HepG2 (cell line): ENCODE results near the gene BABAM1. TPM values are rescaled to one million over a fixed set of nuclear protein-coding genes. Genes with fewer than 3 reads are reported as not detected.
A peak's percentile ranks its signal among the peaks of the same experiment; 100 is the strongest.

Source experiments
- AGO1 ChIP-seq: fragments of 200-400 bp; formaldehyde crosslinking; IDR thresholded peaks from 2 replicates; pipeline ENCODE4 v1.6.1; 2017; ENCODE audit warnings: mild to moderate bottlenecking, low read depth, low read length, moderate library complexity; ENCODE audit not compliant: poor library complexity, severe bottlenecking
- ESRRA ChIP-seq: sonication (generic); formaldehyde crosslinking; IDR thresholded peaks from 2 replicates; pipeline ENCODE4 v1.5.1; 2020; ENCODE audit warnings: mild to moderate bottlenecking, low read depth, missing genetic modification reagents
- FOXA1 ChIP-seq, 2 experiments: fragments of 450-650 bp in 1 of 2; sonication (generic) in 1 of 2; formaldehyde crosslinking in 1 of 2; IDR thresholded peaks; 2 replicates each; pipeline versions ENCODE4 v1.4.0 to v1.6.1; 2016 to 2020; ENCODE audit warnings: missing genetic modification reagents in 1 of 2
- IRF9 ChIP-seq: sonication (generic); formaldehyde crosslinking; IDR thresholded peaks from 2 replicates; pipeline ENCODE4 v1.8.0; 2022; ENCODE audit warnings: missing genetic modification reagents, mild to moderate bottlenecking, borderline replicate concordance
- KDM1A ChIP-seq: IDR thresholded peaks from 2 replicates; pipeline ENCODE4 v1.6.1; 2016; ENCODE audit warnings: missing compliant biosample characterization
- NCOA1 ChIP-seq: sonication (generic); formaldehyde crosslinking; IDR thresholded peaks from 2 replicates; pipeline ENCODE4 v1.9.0; 2021; ENCODE audit warnings: missing genetic modification reagents
- NFE2 ChIP-seq: sonication (generic); formaldehyde crosslinking; IDR thresholded peaks from 2 replicates; pipeline ENCODE4 v1.4.0; 2020; ENCODE audit warnings: missing genetic modification reagents
- ONECUT2 ChIP-seq: sonication (generic); formaldehyde crosslinking; IDR thresholded peaks from 2 replicates; pipeline ENCODE4 v1.4.0; 2020; ENCODE audit warnings: missing genetic modification reagents
- SALL2 ChIP-seq: sonication (generic); formaldehyde crosslinking; IDR thresholded peaks from 2 replicates; pipeline ENCODE4 v1.8.1; 2023; ENCODE audit warnings: mild to moderate bottlenecking, missing genetic modification reagents, inconsistent platforms
- SYNCRIP ChIP-seq: fragments of 200-400 bp; formaldehyde crosslinking; IDR thresholded peaks from 2 replicates; pipeline ENCODE4 v1.6.1; 2018; ENCODE audit warnings: mild to moderate bottlenecking, low read depth, low read length; ENCODE audit not compliant: insufficient read depth
- TMF1 ChIP-seq: sonication (generic); formaldehyde crosslinking; IDR thresholded peaks from 2 replicates; pipeline ENCODE4 v1.8.1; 2022; ENCODE audit warnings: low read depth, missing genetic modification reagents
- TSC22D2 ChIP-seq: sonication (generic); formaldehyde crosslinking; IDR thresholded peaks from 2 replicates; pipeline ENCODE4 v1.5.1; 2020; ENCODE audit warnings: missing genetic modification reagents, mild to moderate bottlenecking, borderline replicate concordance
- XRCC5 ChIP-seq: fragments of 200-400 bp; formaldehyde crosslinking; optimal IDR thresholded peaks from 2 replicates; pipeline ENCODE3; 2017; ENCODE audit warnings: mild to moderate bottlenecking, low read length
- YEATS2 ChIP-seq: sonication (generic); formaldehyde crosslinking; IDR thresholded peaks from 2 replicates; pipeline ENCODE4 v1.4.0; 2020; ENCODE audit warnings: missing genetic modification reagents, borderline replicate concordance
- ZFP82 ChIP-seq: sonication (generic); formaldehyde crosslinking; IDR thresholded peaks from 2 replicates; pipeline ENCODE4 v1.5.1; 2020; ENCODE audit warnings: mild to moderate bottlenecking, missing genetic modification reagents, borderline replicate concordance
- ZNF143 ChIP-seq: sonication (generic); formaldehyde crosslinking; IDR thresholded peaks from 2 replicates; pipeline ENCODE4 v1.4.0; 2020; ENCODE audit warnings: missing genetic modification reagents
- ZNF256 ChIP-seq: sonication (generic); formaldehyde crosslinking; conservative IDR thresholded peaks from 2 replicates; pipeline ENCODE4 v1.4.0; 2020; ENCODE audit warnings: missing genetic modification reagents
- ZNF484 ChIP-seq: sonication (generic); formaldehyde crosslinking; IDR thresholded peaks from 2 replicates; pipeline ENCODE4 v1.5.1; 2020; ENCODE audit warnings: mild to moderate bottlenecking, low read depth, missing genetic modification reagents, borderline replicate concordance
- ZNF598 ChIP-seq: sonication (generic); formaldehyde crosslinking; IDR thresholded peaks from 2 replicates; pipeline ENCODE4 v1.5.1; 2020; ENCODE audit warnings: mild to moderate bottlenecking, missing genetic modification reagents, borderline replicate concordance
- ZNF672 ChIP-seq: sonication (generic); formaldehyde crosslinking; IDR thresholded peaks from 2 replicates; pipeline ENCODE4 v1.8.1; 2022; ENCODE audit warnings: missing genetic modification reagents
- ZNF891 ChIP-seq: sonication (generic); formaldehyde crosslinking; IDR thresholded peaks from 2 replicates; pipeline ENCODE4 v1.5.0; 2020; ENCODE audit warnings: mild to moderate bottlenecking, missing genetic modification reagents
- polyA plus RNA-seq, 8 experiments: library from polyadenylated mRNA; depleted of rRNA in 3 of 8; stranded (reverse) in 7 of 8; unstranded in 1 of 8; fragments of >200 nt; fragmentation: Illumina TruSeq in 4 of 8; extraction: Trizol in 4 of 8; gene quantifications; 2 replicates each; pipeline versions ENCODE4 v1.2.1 to v1.2.3, GENCODE V29; 2011 to 2016; ENCODE audit warnings: low read depth in 4 of 8, missing spikeins in 1 of 8, mixed read lengths in 1 of 8; ENCODE audit not compliant: insufficient read depth in 1 of 8
- total RNA-seq, 5 experiments: library from RNA; depleted of rRNA; stranded (reverse); fragments of >200 nt; fragmentation: Illumina TruSeq; extraction: Trizol; gene quantifications; 2 replicates each; pipeline ENCODE4 v1.2.3, GENCODE V29; 2016; ENCODE audit warnings: low read depth in 1 of 5
- TF ChIP-seq, protein P1 (sequence below): sonication (generic); formaldehyde crosslinking; IDR thresholded peaks from 2 replicates; pipeline ENCODE4 v1.4.0; 2020; ENCODE audit warnings: missing genetic modification reagents, borderline replicate concordance
- TF ChIP-seq, protein P2 (sequence below): sonication (generic); formaldehyde crosslinking; IDR thresholded peaks from 2 replicates; pipeline ENCODE4 v1.5.0; 2020; ENCODE audit warnings: mild to moderate bottlenecking, missing genetic modification reagents
- TF ChIP-seq, protein P3 (sequence below): sonication (generic); formaldehyde crosslinking; IDR thresholded peaks from 2 replicates; pipeline ENCODE4 v1.8.0; 2022; ENCODE audit warnings: mild to moderate bottlenecking, missing genetic modification reagents, moderate library complexity

The BABAM1 gene
- total and polyA plus RNA-seq, 2 of the 13 experiments (the other 11 are each of a cell fraction or from before 2014, with no cell fraction given), result 70.0 to 82.0 TPM

DNA sequence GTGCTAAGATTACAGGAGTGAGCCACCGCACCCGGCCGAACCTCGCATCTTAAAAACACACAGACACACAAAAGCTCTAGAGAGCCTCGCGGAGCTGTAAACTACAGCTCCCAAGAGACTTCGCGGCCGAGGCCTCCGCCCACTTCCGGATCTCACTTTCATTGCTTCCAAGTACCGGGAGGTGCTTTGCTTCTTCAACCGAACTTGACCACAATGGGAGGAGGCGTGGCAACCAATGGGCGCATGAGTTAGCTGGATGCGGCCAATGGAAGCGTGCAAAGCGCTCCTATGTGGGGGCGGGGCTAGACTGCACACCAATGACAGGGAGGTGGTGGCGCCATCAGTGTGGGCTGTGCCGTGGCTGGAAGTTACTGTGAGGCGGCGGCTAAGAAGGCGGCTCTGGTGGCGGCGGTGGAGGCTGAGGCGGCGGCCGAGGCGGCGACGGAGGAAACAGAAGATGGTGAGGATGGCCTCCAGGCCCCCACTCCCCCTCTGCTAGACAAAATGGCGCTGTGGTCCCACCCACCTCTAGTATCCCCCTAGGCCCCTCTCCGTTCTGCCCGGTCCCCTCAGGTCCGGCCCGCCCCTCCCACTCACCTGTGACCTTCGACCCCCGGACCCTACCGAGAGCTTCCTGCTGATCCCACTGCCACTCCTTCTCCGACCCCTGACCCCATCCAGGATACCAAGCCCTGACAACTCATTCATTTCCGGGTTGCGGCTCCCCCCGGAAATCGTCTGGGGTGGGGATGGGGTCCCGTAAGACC lies 42.1 kb downstream of the BABAM1 start, which contains the start of gene DDA1 (continued):
- no peak for TF ChIP-seq ZFP82 (CRISPR knock-in tag)
- TF ChIP-seq, protein P1, sequence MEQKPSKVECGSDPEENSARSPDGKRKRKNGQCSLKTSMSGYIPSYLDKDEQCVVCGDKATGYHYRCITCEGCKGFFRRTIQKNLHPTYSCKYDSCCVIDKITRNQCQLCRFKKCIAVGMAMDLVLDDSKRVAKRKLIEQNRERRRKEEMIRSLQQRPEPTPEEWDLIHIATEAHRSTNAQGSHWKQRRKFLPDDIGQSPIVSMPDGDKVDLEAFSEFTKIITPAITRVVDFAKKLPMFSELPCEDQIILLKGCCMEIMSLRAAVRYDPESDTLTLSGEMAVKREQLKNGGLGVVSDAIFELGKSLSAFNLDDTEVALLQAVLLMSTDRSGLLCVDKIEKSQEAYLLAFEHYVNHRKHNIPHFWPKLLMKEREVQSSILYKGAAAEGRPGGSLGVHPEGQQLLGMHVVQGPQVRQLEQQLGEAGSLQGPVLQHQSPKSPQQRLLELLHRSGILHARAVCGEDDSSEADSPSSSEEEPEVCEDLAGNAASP (CRISPR knock-in tag), result no peak
- no peak for TF ChIP-seq ZNF484
- no peak for TF ChIP-seq IRF9 (CRISPR knock-in tag)
- TF ChIP-seq TMF1, result 0 out of 2 replicates have a peak, but pooled peaks have one; percentile 64
- TF ChIP-seq TSC22D2 (CRISPR knock-in tag), result no peak
- peak; percentile 83 for TF ChIP-seq YEATS2
- TF ChIP-seq ESRRA (CRISPR knock-in tag), result no peak
- TF ChIP-seq ZNF891 (CRISPR knock-in tag), result 0 out of 2 replicates have a peak, but pooled peaks have one; percentile 40
- TF ChIP-seq SALL2 (CRISPR knock-in tag), result peak; percentile 64; the same call in 1 of the 2 replicates
- TF ChIP-seq ZNF256 (CRISPR knock-in tag), result no peak
- peak; percentile 65 for TF ChIP-seq XRCC5
- TF ChIP-seq, protein P2, sequence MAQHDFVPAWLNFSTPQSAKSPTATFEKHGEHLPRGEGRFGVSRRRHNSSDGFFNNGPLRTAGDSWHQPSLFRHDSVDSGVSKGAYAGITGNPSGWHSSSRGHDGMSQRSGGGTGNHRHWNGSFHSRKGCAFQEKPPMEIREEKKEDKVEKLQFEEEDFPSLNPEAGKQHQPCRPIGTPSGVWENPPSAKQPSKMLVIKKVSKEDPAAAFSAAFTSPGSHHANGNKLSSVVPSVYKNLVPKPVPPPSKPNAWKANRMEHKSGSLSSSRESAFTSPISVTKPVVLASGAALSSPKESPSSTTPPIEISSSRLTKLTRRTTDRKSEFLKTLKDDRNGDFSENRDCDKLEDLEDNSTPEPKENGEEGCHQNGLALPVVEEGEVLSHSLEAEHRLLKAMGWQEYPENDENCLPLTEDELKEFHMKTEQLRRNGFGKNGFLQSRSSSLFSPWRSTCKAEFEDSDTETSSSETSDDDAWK, result no peak
- no peak for TF ChIP-seq AGO1
- no peak for TF ChIP-seq ZNF672 (CRISPR knock-in tag)
- no peak for TF ChIP-seq ZNF598 (CRISPR knock-in tag)
- no peak for TF ChIP-seq ONECUT2
- TF ChIP-seq SYNCRIP, result no peak
- no peak for TF ChIP-seq NFE2 (CRISPR knock-in tag)
- no peak for TF ChIP-seq FOXA1 (IDR thresholded peaks at IDR 0.05)
- no peak for TF ChIP-seq FOXA1 (CRISPR knock-in tag; IDR thresholded peaks at IDR 0.05)
- TF ChIP-seq, protein P3, sequence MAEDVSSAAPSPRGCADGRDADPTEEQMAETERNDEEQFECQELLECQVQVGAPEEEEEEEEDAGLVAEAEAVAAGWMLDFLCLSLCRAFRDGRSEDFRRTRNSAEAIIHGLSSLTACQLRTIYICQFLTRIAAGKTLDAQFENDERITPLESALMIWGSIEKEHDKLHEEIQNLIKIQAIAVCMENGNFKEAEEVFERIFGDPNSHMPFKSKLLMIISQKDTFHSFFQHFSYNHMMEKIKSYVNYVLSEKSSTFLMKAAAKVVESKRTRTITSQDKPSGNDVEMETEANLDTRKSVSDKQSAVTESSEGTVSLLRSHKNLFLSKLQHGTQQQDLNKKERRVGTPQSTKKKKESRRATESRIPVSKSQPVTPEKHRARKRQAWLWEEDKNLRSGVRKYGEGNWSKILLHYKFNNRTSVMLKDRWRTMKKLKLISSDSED (CRISPR knock-in tag), result no peak
- TF ChIP-seq ZNF143 (CRISPR knock-in tag), result peak; percentile 95
- 0 out of 2 replicates have a peak, but pooled peaks have one; percentile 77 for TF ChIP-seq NCOA1 (CRISPR knock-in tag)
- no peak for TF ChIP-seq KDM1A (CRISPR knock-in tag)
